Endothelial cell (in vitro differentiated cells): ENCODE data around the gene COL13A1. TPM values are rescaled to one million over a fixed set of nuclear protein-coding genes. Genes with fewer than 3 reads are reported as not detected.
A peak's percentile ranks its signal among the peaks of the same experiment; 100 is the strongest.

ENCODE experiments used
- DNase-seq: peaks from one replicate; pipeline ENCODE4 v3.0.0; 2021; ENCODE audit warnings: low spot score
- H3K27ac Mint-ChIP-seq: one replicate; pipeline ENCODE4 v1.8.0; 2021; ENCODE audit warnings: mixed read lengths, inconsistent platforms; ENCODE audit not compliant: unreplicated experiment
- H3K27me3 Mint-ChIP-seq: one replicate; pipeline ENCODE4 v1.8.0; 2021; ENCODE audit warnings: mild to moderate bottlenecking, moderate library complexity, mixed read lengths, inconsistent platforms; ENCODE audit not compliant: unreplicated experiment
- H3K36me3 Mint-ChIP-seq: one replicate; pipeline ENCODE4 v1.8.0; 2021; ENCODE audit warnings: mild to moderate bottlenecking, low read depth, mixed read lengths, inconsistent platforms; ENCODE audit not compliant: unreplicated experiment
- H3K4me1 Mint-ChIP-seq: one replicate; pipeline ENCODE4 v1.8.0; 2021; ENCODE audit warnings: mild to moderate bottlenecking, mixed read lengths, inconsistent platforms; ENCODE audit not compliant: unreplicated experiment
- H3K4me3 Mint-ChIP-seq: one replicate; pipeline ENCODE4 v1.8.0; 2021; ENCODE audit warnings: mild to moderate bottlenecking, mixed read lengths, inconsistent platforms; ENCODE audit not compliant: unreplicated experiment
- H3K9me3 Mint-ChIP-seq: one replicate; pipeline ENCODE4 v1.8.0; 2021; ENCODE audit warnings: mixed read lengths, inconsistent platforms; ENCODE audit not compliant: unreplicated experiment
- total RNA-seq: library from RNA; stranded (reverse); fragmentation: NEBNext Ultra II Directional; extraction: Animal tissue kit (Norgen Biotek cat#: 25700); gene quantifications from one replicate; pipeline ENCODE4 v1.2.1, GENCODE V29; 2021; ENCODE audit not compliant: unreplicated experiment
- TF ChIP-seq, protein P1 (sequence below): fragments of 200-600 bp; sonication (generic); IDR thresholded peaks from one replicate; pipeline ENCODE4 v1.5.0; 2021; ENCODE audit warnings: antibody characterized with exemption; ENCODE audit not compliant: unreplicated experiment

The COL13A1 gene
- total RNA-seq, 1 donor from 2014 or later = 22.6 TPM

DNA sequence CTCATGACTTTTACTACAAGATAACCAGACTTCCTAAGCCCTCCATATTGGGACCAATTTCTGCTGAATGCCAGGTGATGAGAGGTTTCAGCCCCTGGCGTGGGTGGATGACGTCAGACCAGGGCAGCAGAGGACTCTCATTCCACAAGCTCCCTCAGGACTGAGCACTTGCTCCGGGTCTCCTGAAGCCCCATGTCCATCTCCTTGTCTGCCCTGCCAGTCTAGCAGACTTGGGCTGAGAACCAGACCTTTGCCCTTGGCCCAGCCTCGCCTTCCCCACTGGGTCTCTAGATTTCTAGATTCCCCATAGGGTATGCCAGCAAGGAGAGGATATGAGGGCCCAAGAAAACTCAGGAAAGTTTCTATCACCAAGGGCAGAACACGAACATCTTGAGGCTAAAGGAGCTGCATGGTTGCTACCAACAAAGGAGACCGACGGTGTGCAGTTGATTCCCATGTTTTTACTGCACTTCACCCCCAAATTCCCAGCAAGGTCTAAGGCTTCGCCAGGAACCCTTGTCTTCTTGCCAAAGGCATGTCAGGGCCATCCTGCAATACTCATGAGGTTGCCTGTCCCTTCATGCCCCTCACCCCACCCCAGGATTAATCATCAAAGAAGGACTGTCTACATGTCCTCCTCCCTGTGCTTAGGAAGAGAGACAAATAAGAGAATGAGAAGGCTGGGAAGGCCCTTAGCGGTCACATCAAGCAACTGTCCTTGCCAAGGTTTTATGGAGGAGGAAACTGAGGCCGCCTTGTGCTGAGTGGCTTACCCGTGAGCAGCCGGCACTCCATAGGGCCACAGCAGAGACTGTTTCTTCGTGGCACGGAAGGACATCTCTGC, 154.4 kb downstream of the COL13A1 start:
- Mint-ChIP-seq H3K9me3 (no peaks in the 10 kb centered on the region), H3K27me3 (peaks cover 7% of the 10 kb centered on the region), H3K4me1 (peaks cover 5% of the 10 kb centered on the region), H3K27ac (no peak overlapping the region), H3K36me3 (peaks cover 7% of the 10 kb centered on the region), H3K4me3 (no peak overlapping the region)
- DNase-seq = no peak
- TF ChIP-seq, protein P1, sequence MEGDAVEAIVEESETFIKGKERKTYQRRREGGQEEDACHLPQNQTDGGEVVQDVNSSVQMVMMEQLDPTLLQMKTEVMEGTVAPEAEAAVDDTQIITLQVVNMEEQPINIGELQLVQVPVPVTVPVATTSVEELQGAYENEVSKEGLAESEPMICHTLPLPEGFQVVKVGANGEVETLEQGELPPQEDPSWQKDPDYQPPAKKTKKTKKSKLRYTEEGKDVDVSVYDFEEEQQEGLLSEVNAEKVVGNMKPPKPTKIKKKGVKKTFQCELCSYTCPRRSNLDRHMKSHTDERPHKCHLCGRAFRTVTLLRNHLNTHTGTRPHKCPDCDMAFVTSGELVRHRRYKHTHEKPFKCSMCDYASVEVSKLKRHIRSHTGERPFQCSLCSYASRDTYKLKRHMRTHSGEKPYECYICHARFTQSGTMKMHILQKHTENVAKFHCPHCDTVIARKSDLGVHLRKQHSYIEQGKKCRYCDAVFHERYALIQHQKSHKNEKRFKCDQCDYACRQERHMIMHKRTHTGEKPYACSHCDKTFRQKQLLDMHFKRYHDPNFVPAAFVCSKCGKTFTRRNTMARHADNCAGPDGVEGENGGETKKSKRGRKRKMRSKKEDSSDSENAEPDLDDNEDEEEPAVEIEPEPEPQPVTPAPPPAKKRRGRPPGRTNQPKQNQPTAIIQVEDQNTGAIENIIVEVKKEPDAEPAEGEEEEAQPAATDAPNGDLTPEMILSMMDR = no peak

DNA sequence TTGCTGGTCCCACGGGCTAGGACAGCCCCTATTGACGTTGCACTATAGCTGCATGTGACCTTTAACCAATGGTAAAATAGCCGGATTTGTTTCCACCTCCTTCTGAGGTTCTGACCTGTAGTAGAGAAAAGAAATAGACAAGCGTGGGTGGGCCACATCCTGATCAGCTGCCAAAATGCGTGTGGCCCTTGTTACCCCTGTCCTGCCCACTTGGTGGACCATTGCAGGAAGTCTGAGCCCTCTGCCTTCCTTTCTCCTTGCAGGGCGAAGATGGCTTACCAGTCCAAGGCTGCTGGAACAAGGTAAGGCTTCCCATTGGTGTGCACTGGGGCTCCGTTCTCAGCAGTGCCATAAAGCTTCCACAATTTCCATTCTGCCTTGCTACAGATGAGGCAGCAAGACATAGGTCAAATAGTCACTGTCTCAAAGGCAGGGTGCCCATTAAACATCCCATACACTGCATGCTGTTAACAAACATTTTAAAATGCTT, 155.1 kb downstream of the COL13A1 start:
- Mint-ChIP-seq H3K36me3 (peaks cover 7% of the 10 kb centered on the region), H3K4me1 (peaks cover 5% of the 10 kb centered on the region), H3K27ac (no peak overlapping the region), H3K4me3 (no peak overlapping the region), H3K27me3 (peaks cover 7% of the 10 kb centered on the region), H3K9me3 (no peaks in the 10 kb centered on the region)
- DNase-seq = no peak
- TF ChIP-seq, protein P1 = no peak

DNA sequence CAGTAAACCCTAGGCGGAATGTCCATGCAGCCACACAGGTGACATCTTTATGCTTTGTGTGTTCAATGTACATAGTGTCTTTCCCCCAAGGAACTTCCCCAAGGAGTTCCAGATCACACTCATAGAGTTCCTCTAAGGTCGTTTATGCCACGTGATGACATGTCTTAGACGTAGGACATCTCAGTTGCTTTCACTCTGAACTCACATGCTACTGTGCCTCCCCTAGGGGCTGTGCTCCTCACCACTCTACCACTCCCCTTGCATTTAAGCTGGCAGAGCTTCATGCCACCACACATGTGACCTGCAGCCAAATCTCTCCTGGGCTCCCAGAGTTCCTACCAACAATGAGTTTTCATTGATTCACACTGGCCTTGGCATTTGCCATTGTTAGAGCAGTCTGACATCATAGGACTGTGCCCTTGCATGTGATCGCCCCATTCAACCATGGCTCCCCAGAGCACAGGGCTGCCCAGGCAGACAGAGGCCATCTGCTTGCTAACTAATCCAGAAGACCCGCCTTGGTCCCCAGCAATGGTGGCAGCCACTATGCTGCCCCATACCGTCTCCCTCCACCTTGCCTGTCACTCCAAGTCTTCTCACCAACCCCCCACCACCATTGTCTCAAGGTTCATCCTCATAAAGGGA, 155.7 kb downstream of the COL13A1 start:
- H3K9me3 Mint-ChIP-seq = no peaks in the 10 kb centered on the region
- H3K27me3 Mint-ChIP-seq = peaks cover 8% of the 10 kb centered on the region
- peaks cover 7% of the 10 kb centered on the region for H3K36me3 Mint-ChIP-seq
- no peak overlapping the region for H3K27ac Mint-ChIP-seq
- DNase-seq = no peak
- TF ChIP-seq, protein P1 = no peak
- H3K4me1 Mint-ChIP-seq = peaks cover 5% of the 10 kb centered on the region
- peak overlapping the region; percentile 44 for H3K4me3 Mint-ChIP-seq

DNA sequence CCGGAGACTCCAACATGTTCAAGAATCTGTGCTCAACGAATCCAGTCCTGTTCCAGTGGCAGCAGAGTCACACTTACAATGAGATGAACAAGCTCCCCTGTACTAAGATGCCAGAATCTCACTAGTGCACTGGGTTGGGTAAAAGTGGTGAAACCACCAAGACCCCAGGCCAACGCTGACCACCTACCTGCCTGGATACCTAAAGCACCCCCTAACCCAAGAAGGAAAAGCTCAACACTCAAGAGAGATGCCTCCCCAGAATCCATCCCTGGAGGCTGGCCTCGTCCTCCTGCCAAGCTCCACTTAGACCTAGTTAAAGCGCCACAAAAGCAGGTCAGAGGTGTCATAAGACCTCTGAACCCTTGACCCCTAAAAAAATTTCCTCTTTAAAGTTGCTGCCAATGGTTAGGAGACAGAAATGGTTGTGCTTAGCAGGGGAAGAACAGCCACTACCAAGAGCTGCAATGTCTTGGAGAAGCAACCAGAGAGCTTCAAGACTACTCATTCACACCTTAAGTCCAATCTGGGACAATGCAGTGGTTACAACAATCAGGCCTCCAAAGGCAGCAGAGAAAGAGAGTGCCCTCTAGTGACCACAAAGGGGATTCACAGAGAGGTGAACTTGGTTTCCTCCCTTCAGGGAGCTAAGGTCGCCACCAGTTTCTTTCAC, 156.3 kb downstream of the COL13A1 start:
- Mint-ChIP-seq H3K27ac (no peak overlapping the region), H3K36me3 (peaks cover 7% of the 10 kb centered on the region), H3K4me1 (peaks cover 10% of the 10 kb centered on the region), H3K4me3 (peak overlapping the region; percentile 44), H3K27me3 (peaks cover 9% of the 10 kb centered on the region), H3K9me3 (no peaks in the 10 kb centered on the region)
- peak; percentile 36 for DNase-seq
- TF ChIP-seq, protein P1 = peak; percentile 84
